ENCODE data around the gene MMP14. TPM values are rescaled to one million over a fixed set of nuclear protein-coding genes. Genes with fewer than 3 reads are reported as not detected.

MMP14 gene
- total and polyA plus RNA-seq, 2 of the 13 experiments (the other 11 are each of a cell fraction or from before 2014, with no cell fraction given): 5.2 to 9.8 TPM

GRCh38 chr14:22837114-22837749, 847 bp downstream of the MMP14 start (continued):
- TF ChIP-seq ZBTB7B (CRISPR knock-in tag; IDR thresholded peaks at IDR 0.05) (peak; percentile 84), ZNF746 (CRISPR knock-in tag; IDR thresholded peaks at IDR 0.05) (peak; percentile 71; the same call in 1 of the 2 replicates), SOX13 (IDR thresholded peaks at IDR 0.05) (no peak), SOX13 (CRISPR knock-in tag; conservative IDR thresholded peaks at IDR 0.05 in 1 of 2, IDR thresholded peaks at IDR 0.05 in 1 of 2) (peak in 1 of 2 experiments; percentile 22; a peak in 1 of 4 replicates), ZBED4 (CRISPR knock-in tag; IDR thresholded peaks at IDR 0.05; ENCODE audit: borderline replicate concordance) (peak; percentile 31; the same call in 1 of the 2 replicates), ZNF274 (CRISPR knock-in tag; IDR thresholded peaks at IDR 0.05) (peak; percentile 97), MTF1 (CRISPR knock-in tag; IDR thresholded peaks at IDR 0.05) (0 out of 2 replicates have a peak, but pooled peaks have one; percentile 70), SAFB2 (CRISPR knock-in tag; IDR thresholded peaks at IDR 0.05; ENCODE audit: borderline replicate concordance, low read depth) (no peak), ZSCAN25 (CRISPR knock-in tag; IDR thresholded peaks at IDR 0.05) (0 out of 2 replicates have a peak, but pooled peaks have one; percentile 60), TFE3 (CRISPR knock-in tag; IDR thresholded peaks at IDR 0.05) (peak; percentile 62), CC2D1A (CRISPR knock-in tag; IDR thresholded peaks at IDR 0.05) (0 out of 2 replicates have a peak, but pooled peaks have one; percentile 81), HDAC2 (CRISPR knock-in tag; IDR thresholded peaks at IDR 0.05) (peak; percentile 55; the same call in 1 of the 2 replicates), POLR2AphosphoS5 (IDR thresholded peaks at IDR 0.05; ENCODE audit: low read depth, low read length) (peak; percentile 54), REST (IDR thresholded peaks at IDR 0.05; ENCODE audit: borderline replicate concordance in 1 of 2, low read depth in 1 of 2, low read length in 2 of 2) (no peak), CREBL2 (CRISPR knock-in tag; IDR thresholded peaks at IDR 0.05; ENCODE audit: borderline replicate concordance) (peak; percentile 79; the same call in 1 of the 2 replicates), NAIF1 (CRISPR knock-in tag; IDR thresholded peaks at IDR 0.05; ENCODE audit: borderline replicate concordance) (no peak)
- TF ChIP-seq, protein P1, sequence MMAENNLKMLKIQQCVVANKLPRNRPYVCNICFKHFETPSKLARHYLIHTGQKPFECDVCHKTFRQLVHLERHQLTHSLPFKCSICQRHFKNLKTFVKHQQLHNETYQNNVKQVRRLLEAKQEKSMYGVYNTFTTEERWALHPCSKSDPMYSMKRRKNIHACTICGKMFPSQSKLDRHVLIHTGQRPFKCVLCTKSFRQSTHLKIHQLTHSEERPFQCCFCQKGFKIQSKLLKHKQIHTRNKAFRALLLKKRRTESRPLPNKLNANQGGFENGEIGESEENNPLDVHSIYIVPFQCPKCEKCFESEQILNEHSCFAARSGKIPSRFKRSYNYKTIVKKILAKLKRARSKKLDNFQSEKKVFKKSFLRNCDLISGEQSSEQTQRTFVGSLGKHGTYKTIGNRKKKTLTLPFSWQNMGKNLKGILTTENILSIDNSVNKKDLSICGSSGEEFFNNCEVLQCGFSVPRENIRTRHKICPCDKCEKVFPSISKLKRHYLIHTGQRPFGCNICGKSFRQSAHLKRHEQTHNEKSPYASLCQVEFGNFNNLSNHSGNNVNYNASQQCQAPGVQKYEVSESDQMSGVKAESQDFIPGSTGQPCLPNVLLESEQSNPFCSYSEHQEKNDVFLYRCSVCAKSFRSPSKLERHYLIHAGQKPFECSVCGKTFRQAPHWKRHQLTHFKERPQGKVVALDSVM (CRISPR knock-in tag; IDR thresholded peaks at IDR 0.05): peak; percentile 46; the same call in 1 of the 2 replicates
